Measurements from ENCODE around the gene GSTM3.

The GSTM3 gene

DNA sequence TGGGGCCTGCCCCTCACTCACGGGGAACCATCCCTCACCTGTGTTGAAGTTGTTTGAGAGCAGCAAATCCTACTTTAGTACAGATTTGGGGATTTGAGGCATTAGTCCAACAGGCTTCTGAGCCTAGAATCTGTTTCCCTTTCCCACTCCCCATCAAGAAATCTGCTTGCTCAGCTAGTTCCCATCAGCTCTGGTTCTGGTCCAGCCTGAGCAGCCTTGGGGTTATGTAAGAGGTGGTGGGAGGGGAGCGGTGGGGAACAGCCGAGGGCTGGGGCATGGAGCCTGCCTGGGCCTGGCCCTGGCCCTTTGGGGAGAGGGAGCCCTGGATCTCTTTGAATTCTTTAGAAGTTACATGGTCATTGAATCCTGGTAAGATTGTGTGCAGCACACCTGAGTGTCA, 24.7 kb downstream of the GSTM3 start (continued):
- TF ChIP-seq, protein P1, sequence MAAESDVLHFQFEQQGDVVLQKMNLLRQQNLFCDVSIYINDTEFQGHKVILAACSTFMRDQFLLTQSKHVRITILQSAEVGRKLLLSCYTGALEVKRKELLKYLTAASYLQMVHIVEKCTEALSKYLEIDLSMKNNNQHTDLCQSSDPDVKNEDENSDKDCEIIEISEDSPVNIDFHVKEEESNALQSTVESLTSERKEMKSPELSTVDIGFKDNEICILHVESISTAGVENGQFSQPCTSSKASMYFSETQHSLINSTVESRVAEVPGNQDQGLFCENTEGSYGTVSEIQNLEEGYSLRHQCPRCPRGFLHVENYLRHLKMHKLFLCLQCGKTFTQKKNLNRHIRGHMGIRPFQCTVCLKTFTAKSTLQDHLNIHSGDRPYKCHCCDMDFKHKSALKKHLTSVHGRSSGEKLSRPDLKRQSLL (tag by site-specific recombination; IDR thresholded peaks at IDR 0.05) = no peak
- TF ChIP-seq ZFP37 (tag by site-specific recombination; IDR thresholded peaks at IDR 0.05) = no peak
- no peak for TF ChIP-seq ZNF23 (tag by site-specific recombination; IDR thresholded peaks at IDR 0.05; ENCODE audit: borderline replicate concordance)
- TF ChIP-seq REPIN1 (tag by site-specific recombination; IDR thresholded peaks at IDR 0.05; ENCODE audit: low read depth) = no peak
- TF ChIP-seq, protein P2, sequence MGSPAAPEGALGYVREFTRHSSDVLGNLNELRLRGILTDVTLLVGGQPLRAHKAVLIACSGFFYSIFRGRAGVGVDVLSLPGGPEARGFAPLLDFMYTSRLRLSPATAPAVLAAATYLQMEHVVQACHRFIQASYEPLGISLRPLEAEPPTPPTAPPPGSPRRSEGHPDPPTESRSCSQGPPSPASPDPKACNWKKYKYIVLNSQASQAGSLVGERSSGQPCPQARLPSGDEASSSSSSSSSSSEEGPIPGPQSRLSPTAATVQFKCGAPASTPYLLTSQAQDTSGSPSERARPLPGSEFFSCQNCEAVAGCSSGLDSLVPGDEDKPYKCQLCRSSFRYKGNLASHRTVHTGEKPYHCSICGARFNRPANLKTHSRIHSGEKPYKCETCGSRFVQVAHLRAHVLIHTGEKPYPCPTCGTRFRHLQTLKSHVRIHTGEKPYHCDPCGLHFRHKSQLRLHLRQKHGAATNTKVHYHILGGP (tag by site-specific recombination; IDR thresholded peaks at IDR 0.05) = no peak
- no peak for TF ChIP-seq FEZF1 (tag by site-specific recombination; IDR thresholded peaks at IDR 0.05)
- no peak for TF ChIP-seq ZBTB21 (tag by site-specific recombination; IDR thresholded peaks at IDR 0.05)
- TF ChIP-seq, protein P3, sequence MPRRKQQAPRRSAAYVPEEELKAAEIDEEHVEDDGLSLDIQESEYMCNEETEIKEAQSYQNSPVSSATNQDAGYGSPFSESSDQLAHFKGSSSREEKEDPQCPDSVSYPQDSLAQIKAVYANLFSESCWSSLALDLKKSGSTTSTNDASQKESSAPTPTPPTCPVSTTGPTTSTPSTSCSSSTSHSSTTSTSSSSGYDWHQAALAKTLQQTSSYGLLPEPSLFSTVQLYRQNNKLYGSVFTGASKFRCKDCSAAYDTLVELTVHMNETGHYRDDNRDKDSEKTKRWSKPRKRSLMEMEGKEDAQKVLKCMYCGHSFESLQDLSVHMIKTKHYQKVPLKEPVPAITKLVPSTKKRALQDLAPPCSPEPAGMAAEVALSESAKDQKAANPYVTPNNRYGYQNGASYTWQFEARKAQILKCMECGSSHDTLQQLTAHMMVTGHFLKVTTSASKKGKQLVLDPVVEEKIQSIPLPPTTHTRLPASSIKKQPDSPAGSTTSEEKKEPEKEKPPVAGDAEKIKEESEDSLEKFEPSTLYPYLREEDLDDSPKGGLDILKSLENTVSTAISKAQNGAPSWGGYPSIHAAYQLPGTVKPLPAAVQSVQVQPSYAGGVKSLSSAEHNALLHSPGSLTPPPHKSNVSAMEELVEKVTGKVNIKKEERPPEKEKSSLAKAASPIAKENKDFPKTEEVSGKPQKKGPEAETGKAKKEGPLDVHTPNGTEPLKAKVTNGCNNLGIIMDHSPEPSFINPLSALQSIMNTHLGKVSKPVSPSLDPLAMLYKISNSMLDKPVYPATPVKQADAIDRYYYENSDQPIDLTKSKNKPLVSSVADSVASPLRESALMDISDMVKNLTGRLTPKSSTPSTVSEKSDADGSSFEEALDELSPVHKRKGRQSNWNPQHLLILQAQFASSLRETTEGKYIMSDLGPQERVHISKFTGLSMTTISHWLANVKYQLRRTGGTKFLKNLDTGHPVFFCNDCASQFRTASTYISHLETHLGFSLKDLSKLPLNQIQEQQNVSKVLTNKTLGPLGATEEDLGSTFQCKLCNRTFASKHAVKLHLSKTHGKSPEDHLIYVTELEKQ (tag by site-specific recombination; IDR thresholded peaks at IDR 0.05; ENCODE audit: borderline replicate concordance) = no peak

DNA sequence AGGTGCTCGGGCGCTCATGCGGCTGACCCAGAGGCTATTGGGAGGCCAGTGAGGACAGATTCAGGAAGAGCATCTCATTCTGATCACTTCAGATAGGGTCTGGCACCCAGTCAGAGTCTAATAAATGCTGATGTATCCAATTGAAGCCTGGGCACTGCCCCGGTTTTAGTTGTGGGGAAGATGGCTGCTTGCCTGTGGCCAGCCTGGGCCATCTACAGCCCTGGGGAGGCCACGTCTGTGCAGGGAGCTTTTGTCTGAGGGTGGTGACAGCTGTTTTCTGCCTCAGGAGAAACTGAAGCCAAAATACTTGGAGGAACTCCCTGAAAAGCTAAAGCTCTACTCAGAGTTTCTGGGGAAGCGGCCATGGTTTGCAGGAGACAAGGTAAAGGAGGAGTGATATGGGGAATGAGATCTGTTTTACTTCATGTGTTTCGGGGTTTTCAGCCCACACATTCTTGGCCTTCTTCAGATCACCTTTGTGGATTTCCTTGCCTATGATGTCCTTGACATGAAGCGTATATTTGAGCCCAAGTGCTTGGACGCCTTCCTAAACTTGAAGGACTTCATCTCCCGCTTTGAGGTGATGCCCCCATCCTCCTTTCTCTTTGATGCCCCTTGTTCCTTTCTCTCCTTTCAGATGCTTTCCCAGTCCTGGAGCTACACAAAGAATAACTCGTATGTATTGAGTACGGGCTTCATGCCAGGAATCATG, 26.0 kb downstream of the GSTM3 start:
- H3K4me1 ChIP-seq (ENCODE audit: control insufficient read depth, insufficient read depth, low read length) = no peaks in the 10 kb centered on the region
- CTCF ChIA-PET = no interaction called here

More for the DNA sequence above, 26.0 kb downstream of the GSTM3 start:
- H3K36me3 ChIP-seq (ENCODE audit: control insufficient read depth in 2 of 2, insufficient read depth in 1 of 2, low read length in 2 of 2) = no peaks in the 10 kb centered on the region
- TF ChIP-seq ZNF10 (tag by site-specific recombination; IDR thresholded peaks at IDR 0.05) = no peak
- TF ChIP-seq ZNF24 (tag by site-specific recombination; IDR thresholded peaks at IDR 0.05) = no peak
- no peak for TF ChIP-seq ZNF660 (tag by site-specific recombination; IDR thresholded peaks at IDR 0.05)
- TF ChIP-seq, protein P4, sequence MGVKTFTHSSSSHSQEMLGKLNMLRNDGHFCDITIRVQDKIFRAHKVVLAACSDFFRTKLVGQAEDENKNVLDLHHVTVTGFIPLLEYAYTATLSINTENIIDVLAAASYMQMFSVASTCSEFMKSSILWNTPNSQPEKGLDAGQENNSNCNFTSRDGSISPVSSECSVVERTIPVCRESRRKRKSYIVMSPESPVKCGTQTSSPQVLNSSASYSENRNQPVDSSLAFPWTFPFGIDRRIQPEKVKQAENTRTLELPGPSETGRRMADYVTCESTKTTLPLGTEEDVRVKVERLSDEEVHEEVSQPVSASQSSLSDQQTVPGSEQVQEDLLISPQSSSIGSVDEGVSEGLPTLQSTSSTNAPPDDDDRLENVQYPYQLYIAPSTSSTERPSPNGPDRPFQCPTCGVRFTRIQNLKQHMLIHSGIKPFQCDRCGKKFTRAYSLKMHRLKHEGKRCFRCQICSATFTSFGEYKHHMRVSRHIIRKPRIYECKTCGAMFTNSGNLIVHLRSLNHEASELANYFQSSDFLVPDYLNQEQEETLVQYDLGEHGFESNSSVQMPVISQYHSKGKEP (tag by site-specific recombination; IDR thresholded peaks at IDR 0.05) = no peak
- no peak for TF ChIP-seq ZNF292 (tag by site-specific recombination; IDR thresholded peaks at IDR 0.05; ENCODE audit: borderline replicate concordance, low read depth)
- no peak for TF ChIP-seq ZNF629 (tag by site-specific recombination; IDR thresholded peaks at IDR 0.05)
- TF ChIP-seq SP3 (tag by site-specific recombination; IDR thresholded peaks at IDR 0.05) = no peak
- no peak for TF ChIP-seq ZBTB7A (tag by site-specific recombination; IDR thresholded peaks at IDR 0.05; ENCODE audit: low read depth)
- TF ChIP-seq EGR2 (tag by site-specific recombination; IDR thresholded peaks at IDR 0.05; ENCODE audit: low read depth) = no peak
- TF ChIP-seq, protein P5, sequence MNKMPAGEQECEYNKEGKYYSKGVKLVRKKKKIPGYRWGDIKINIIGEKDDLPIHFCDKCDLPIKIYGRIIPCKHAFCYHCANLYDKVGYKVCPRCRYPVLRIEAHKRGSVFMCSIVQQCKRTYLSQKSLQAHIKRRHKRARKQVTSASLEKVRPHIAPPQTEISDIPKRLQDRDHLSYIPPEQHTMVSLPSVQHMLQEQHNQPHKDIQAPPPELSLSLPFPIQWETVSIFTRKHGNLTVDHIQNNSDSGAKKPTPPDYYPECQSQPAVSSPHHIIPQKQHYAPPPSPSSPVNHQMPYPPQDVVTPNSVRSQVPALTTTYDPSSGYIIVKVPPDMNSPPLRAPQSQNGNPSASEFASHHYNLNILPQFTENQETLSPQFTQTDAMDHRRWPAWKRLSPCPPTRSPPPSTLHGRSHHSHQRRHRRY (tag by site-specific recombination; IDR thresholded peaks at IDR 0.05) = no peak
- TF ChIP-seq ZSCAN23 (tag by site-specific recombination; IDR thresholded peaks at IDR 0.05) = no peak
- no peak for TF ChIP-seq ZNF350 (tag by site-specific recombination; IDR thresholded peaks at IDR 0.05)
- TF ChIP-seq, protein P6, sequence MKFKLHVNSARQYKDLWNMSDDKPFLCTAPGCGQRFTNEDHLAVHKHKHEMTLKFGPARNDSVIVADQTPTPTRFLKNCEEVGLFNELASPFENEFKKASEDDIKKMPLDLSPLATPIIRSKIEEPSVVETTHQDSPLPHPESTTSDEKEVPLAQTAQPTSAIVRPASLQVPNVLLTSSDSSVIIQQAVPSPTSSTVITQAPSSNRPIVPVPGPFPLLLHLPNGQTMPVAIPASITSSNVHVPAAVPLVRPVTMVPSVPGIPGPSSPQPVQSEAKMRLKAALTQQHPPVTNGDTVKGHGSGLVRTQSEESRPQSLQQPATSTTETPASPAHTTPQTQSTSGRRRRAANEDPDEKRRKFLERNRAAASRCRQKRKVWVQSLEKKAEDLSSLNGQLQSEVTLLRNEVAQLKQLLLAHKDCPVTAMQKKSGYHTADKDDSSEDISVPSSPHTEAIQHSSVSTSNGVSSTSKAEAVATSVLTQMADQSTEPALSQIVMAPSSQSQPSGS (tag by site-specific recombination; IDR thresholded peaks at IDR 0.05; ENCODE audit: low read depth) = no peak
- TF ChIP-seq, protein P7, sequence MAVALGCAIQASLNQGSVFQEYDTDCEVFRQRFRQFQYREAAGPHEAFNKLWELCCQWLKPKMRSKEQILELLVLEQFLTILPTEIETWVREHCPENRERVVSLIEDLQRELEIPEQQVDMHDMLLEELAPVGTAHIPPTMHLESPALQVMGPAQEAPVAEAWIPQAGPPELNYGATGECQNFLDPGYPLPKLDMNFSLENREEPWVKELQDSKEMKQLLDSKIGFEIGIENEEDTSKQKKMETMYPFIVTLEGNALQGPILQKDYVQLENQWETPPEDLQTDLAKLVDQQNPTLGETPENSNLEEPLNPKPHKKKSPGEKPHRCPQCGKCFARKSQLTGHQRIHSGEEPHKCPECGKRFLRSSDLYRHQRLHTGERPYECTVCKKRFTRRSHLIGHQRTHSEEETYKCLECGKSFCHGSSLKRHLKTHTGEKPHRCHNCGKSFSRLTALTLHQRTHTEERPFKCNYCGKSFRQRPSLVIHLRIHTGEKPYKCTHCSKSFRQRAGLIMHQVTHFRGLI (tag by site-specific recombination; IDR thresholded peaks at IDR 0.05) = no peak
- no peak for TF ChIP-seq KLF1 (tag by site-specific recombination; IDR thresholded peaks at IDR 0.05)
- no peak for TF ChIP-seq ZNF426 (tag by site-specific recombination; IDR thresholded peaks at IDR 0.05)
- no peak overlapping the region for H3K27ac ChIP-seq (ENCODE audit: extremely low read depth, low read depth, low read length)
- no peaks in the 10 kb centered on the region for H3K9me3 ChIP-seq (ENCODE audit: control insufficient read depth, insufficient read depth, low read depth, low read length)
- no peak overlapping the region for H3K4me3 ChIP-seq (ENCODE audit: low read depth, low read length)
- POLR2A ChIA-PET = no interaction called here

All from HEK293 (cell line).